PFSK-1 (cell line): Measurements from ENCODE around the gene NFIX.

ENCODE experiments used
- TAF1 ChIP-seq: IDR thresholded peaks from 2 replicates; pipeline ENCODE4 v1.6.1; 2012; ENCODE audit warnings: low read length, control low read depth, borderline replicate concordance; ENCODE audit not compliant: insufficient read depth
- TF ChIP-seq, protein P1 (sequence below), 2 experiments: IDR thresholded peaks; 2 replicates each; pipeline versions ENCODE4 v1.6.1 to v1.8.0; 2011 to 2012; ENCODE audit warnings: low read depth in 2 of 2, low read length in 2 of 2, control low read depth in 1 of 2, inconsistent platforms in 1 of 2, mild to moderate bottlenecking in 1 of 2, moderate library complexity in 1 of 2; ENCODE audit not compliant: insufficient read depth in 1 of 2

DNA sequence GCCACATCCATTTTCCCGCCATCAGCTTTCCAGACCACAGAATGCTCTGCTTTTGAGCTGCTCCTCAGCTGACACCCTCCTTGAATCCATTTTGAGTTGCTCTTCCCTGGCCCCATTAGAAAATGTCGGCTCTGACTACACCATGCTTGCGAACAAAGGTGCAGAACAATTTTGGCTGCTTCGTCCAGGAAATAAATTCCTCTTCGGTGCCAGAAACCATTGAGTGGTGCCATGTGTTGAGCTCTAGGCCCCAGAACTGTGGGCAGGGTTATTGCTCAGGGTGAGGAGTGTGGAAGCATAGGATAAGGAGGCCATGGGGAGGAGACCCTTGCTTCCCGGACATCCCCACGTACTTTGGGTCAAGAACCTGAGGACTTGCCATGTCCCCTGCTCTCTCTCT lies 52.1 kb downstream of the NFIX start:
- TF ChIP-seq, protein P1, sequence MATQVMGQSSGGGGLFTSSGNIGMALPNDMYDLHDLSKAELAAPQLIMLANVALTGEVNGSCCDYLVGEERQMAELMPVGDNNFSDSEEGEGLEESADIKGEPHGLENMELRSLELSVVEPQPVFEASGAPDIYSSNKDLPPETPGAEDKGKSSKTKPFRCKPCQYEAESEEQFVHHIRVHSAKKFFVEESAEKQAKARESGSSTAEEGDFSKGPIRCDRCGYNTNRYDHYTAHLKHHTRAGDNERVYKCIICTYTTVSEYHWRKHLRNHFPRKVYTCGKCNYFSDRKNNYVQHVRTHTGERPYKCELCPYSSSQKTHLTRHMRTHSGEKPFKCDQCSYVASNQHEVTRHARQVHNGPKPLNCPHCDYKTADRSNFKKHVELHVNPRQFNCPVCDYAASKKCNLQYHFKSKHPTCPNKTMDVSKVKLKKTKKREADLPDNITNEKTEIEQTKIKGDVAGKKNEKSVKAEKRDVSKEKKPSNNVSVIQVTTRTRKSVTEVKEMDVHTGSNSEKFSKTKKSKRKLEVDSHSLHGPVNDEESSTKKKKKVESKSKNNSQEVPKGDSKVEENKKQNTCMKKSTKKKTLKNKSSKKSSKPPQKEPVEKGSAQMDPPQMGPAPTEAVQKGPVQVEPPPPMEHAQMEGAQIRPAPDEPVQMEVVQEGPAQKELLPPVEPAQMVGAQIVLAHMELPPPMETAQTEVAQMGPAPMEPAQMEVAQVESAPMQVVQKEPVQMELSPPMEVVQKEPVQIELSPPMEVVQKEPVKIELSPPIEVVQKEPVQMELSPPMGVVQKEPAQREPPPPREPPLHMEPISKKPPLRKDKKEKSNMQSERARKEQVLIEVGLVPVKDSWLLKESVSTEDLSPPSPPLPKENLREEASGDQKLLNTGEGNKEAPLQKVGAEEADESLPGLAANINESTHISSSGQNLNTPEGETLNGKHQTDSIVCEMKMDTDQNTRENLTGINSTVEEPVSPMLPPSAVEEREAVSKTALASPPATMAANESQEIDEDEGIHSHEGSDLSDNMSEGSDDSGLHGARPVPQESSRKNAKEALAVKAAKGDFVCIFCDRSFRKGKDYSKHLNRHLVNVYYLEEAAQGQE (IDR thresholded peaks at IDR 0.05; ENCODE audit: insufficient read depth in 1 of 2, low read depth in 2 of 2, low read length in 2 of 2): no peak
- TF ChIP-seq TAF1: no peak
